Mesodermal cell (in vitro differentiated cells): ENCODE results near the gene KIF5B.
"Not testable (repeated sequence)": the region's sequence is repeated elsewhere in the genome, so short reads cannot be mapped to it uniquely, and the experiment has no call there.

Experiments
- H3K27ac ChIP-seq: 2 replicates; pipeline ENCODE4 v1.7.0; 2013; ENCODE audit warnings: mild to moderate bottlenecking, low read depth, low read length, moderate library complexity; ENCODE audit not compliant: severe bottlenecking
- H3K36me3 ChIP-seq: 2 replicates; pipeline ENCODE4 v1.7.1; 2013; ENCODE audit warnings: mild to moderate bottlenecking, low read length, moderate library complexity; ENCODE audit not compliant: control insufficient read depth, insufficient read depth
- H3K4me1 ChIP-seq: one replicate; pipeline ENCODE4 v1.7.1; 2013; ENCODE audit warnings: mild to moderate bottlenecking, low read length; ENCODE audit not compliant: insufficient read depth, control insufficient read depth, poor library complexity, severe bottlenecking
- H3K4me3 ChIP-seq: 2 replicates; pipeline ENCODE4 v1.7.0; 2013; ENCODE audit warnings: low read length, control low read depth, mild to moderate bottlenecking; ENCODE audit not compliant: insufficient read depth, poor library complexity, severe bottlenecking; ENCODE audit errors: extremely low read depth
- H3K9me3 ChIP-seq: 2 replicates; pipeline ENCODE4 v1.7.1; 2013; ENCODE audit warnings: mild to moderate bottlenecking, low read length, moderate library complexity; ENCODE audit not compliant: control insufficient read depth
- WGBS, 2 experiments: methylation state at CpG; one replicate each; pipeline ENCODE4 v1.1.5; 2013; ENCODE audit warnings: missing lambda C conversion rate in 2 of 2; ENCODE audit not compliant: insufficient coverage in 2 of 2; 5-methylcytosine and 5-hydroxymethylcytosine counted together

The KIF5B gene

DNA sequence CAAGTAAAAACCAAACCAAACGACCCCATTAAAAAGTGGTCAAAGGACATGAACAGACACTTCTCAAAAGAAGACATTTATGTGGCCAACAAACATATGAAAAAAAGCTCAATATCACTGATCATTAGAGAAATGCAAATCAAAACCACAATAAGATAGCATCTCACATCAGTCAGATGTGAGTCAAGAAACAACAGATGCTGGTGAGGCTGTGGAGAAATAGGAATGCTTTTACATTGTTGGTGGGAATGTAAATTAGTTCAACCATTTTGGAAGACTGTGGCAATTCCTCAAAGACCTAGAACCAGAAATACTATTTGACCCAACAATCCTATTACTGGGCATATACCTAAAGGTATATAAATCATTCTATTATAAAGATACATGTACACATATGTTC is 68.4 kb downstream of the KIF5B start:
- H3K27ac ChIP-seq, H3K4me1 ChIP-seq, H3K4me3 ChIP-seq, H3K36me3 ChIP-seq, H3K9me3 ChIP-seq: not testable (repeated sequence)
- 83% methylated on average over 1 of the region's 1 CpG; no CpG with 5 or more reads in 1 of the 2 experiments for WGBS, 2 experiments

- H3K36me3 ChIP-seq = peaks cover 2% of the 10 kb centered on the region
- H3K27ac ChIP-seq = no peak overlapping the region
- H3K4me1 ChIP-seq = no peaks in the 10 kb centered on the region
- WGBS, 2 experiments = no CpG with 5 or more reads among the region's 2 CpGs
- no peak overlapping the region for H3K4me3 ChIP-seq
- no peaks in the 10 kb centered on the region for H3K9me3 ChIP-seq
Observed at GRCh38 chr10:31982111-31982510, 74.1 kb downstream of the KIF5B start.

DNA sequence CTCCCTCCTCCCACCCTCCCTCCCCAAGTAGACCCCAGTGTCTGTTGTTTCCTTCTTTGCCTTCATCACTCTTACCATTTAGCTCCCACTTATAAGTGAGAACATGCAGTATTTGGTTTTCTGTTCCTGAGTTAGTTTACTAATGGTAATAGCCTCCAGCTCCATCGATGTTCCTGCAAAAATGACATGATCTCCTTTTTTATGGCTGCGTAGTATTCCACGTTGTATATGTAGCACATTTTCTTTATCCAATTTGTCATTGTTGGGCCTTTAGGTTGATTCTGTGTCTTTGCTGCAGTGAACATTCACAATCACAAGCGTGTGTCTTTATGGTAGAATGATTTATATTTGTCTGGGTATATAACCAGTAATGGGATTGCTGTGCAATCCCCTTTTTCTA is 75.8 kb downstream of the KIF5B start:
- Histone ChIP-seq H3K27ac (no peak overlapping the region), H3K36me3 (no peaks in the 10 kb centered on the region), H3K4me1 (no peaks in the 10 kb centered on the region), H3K9me3 (no peaks in the 10 kb centered on the region), H3K4me3 (no peak overlapping the region)
- 92 to 95% methylated on average over 2 to 3 of the region's 4 CpGs for WGBS, 2 experiments

DNA sequence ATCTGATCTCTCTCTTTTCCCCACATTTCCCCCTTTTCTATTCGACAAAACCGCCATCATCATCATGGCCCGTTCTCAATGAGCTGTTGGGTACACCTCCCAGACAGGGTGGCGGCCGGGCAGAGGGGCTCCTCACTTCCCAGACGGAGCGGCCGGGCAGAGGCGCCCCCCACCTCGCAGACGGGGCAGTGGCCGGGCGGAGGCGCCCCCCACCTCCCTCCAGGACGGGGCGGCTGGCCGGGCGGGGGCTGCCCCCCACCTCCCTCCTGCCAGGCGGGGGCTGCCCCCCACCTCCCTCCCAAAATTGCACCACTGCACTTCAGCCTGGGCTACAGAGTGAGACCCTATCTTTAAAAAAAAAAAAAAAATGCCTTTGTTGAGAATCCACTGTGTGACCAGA is 77.2 kb downstream of the KIF5B start:
- not testable (repeated sequence) for H3K4me1 ChIP-seq, H3K36me3 ChIP-seq, H3K27ac ChIP-seq, H3K9me3 ChIP-seq, H3K4me3 ChIP-seq
- WGBS, 2 experiments = no CpG with 5 or more reads among the region's 19 CpGs

DNA sequence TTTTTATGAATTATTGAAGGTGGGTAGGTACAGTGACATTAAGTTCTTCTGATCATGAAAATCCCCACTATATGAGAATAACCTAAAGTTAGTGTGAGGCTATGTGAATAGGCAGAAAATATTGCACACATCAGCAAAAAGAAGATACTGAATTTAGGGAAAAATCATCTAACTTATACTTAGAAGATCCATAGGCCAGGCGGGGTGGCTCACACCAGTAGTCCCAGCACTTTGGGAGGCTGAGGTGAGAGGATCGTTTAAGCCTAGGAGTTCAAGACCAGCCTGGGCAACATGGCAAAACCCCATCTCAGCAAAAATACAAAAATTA is 78.1 kb downstream of the KIF5B start:
- whole genome bisulfite sequencing, 2 experiments = 33 to 80% methylated on average over 1 to 2 of the region's 2 CpGs
- Histone ChIP-seq H3K27ac (no peak overlapping the region), H3K4me3 (no peak overlapping the region), H3K4me1 (no peaks in the 10 kb centered on the region), H3K9me3 (no peaks in the 10 kb centered on the region), H3K36me3 (no peaks in the 10 kb centered on the region)

- peak overlapping the region; percentile 33 for H3K27ac ChIP-seq
- H3K36me3 ChIP-seq = no peaks in the 10 kb centered on the region
- 64 to 86% methylated on average over 2 to 3 of the region's 5 CpGs for WGBS, 2 experiments
- no peaks in the 10 kb centered on the region for H3K9me3 ChIP-seq
- H3K4me3 ChIP-seq = no peak overlapping the region
- H3K4me1 ChIP-seq = no peaks in the 10 kb centered on the region
Observed at GRCh38 chr10:31977440-31978155, 78.6 kb downstream of the KIF5B start.

DNA sequence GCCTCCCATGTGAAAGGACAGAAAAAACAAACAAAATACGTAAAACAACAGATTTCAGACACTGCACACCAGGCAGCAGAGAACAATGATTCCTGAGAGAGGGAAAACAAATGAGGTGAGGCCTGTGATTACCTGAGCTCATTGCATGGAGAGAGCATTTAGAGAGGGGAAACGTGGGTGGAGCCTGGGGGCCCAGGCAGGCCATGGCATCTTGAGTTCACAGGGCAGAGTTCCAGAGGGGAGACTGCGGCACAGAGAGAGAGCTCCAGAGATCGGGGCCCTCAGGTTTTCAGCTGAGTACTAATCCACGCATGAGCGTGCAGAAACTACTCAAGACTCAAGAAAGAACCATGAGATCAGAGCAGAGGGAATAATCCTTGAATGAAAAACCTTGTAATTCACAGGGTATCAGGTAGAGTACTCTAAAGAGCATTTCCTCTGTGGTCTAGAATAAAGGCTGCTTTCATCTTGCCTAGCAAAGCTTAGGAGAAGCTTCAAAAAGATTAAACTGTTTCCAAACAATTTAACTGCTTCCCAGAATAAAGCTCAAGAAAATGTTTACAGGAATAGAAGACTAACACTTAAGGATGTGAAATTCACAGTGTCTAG is 81.0 kb downstream of the KIF5B start:
- no peaks in the 10 kb centered on the region for H3K9me3 ChIP-seq
- H3K27ac ChIP-seq = no peak overlapping the region
- H3K36me3 ChIP-seq = no peaks in the 10 kb centered on the region
- H3K4me3 ChIP-seq = no peak overlapping the region
- no peaks in the 10 kb centered on the region for H3K4me1 ChIP-seq
- 86 to 96% methylated on average over 6 of the region's 6 CpGs for WGBS, 2 experiments

GRCh38 chr10:31974434-31975124 is 81.6 kb downstream of the KIF5B start:
- no peaks in the 10 kb centered on the region for H3K9me3 ChIP-seq
- no peaks in the 10 kb centered on the region for H3K4me1 ChIP-seq
- no peak overlapping the region for H3K27ac ChIP-seq
- H3K4me3 ChIP-seq = no peak overlapping the region
- H3K36me3 ChIP-seq = no peaks in the 10 kb centered on the region
- 73 to 88% methylated on average over 2 of the region's 4 CpGs for WGBS, 2 experiments

DNA sequence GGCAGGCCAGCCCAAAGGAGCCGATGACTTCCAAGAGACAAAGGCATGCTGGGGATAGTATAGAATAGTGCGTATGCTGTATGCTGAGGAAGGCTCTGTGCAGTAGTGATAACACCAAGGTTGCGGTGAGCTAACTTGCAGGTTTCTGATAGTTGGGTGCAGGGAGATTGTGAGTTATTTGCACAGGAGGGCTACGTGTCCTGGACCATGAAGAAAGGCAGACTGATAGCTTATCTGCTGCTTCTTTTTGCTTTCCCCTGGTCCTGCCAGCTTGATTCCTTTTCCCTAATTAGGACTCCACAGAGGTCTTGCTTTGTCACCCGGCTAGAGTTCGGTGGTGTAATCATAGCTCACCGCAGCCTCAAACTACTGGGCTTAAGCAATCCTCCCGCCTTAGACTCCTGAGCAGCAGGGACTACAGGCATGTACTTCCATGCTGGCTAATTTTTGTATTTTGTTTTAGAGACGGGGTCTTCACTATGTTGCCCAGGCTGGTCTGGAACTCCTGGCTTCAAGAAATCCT is 83.6 kb downstream of the KIF5B start:
- Histone ChIP-seq H3K36me3 (no peaks in the 10 kb centered on the region), H3K4me3 (no peak overlapping the region), H3K9me3 (no peaks in the 10 kb centered on the region), H3K4me1 (no peaks in the 10 kb centered on the region), H3K27ac (no peak overlapping the region)
- 93 to 98% methylated on average over 7 to 9 of the region's 9 CpGs for WGBS, 2 experiments

- H3K4me1 ChIP-seq, H3K4me3 ChIP-seq, H3K9me3 ChIP-seq, H3K36me3 ChIP-seq, H3K27ac ChIP-seq: not testable (repeated sequence)
- WGBS, 2 experiments = no CpG with 5 or more reads among the region's 32 CpGs
Observed at GRCh38 chr10:31969847-31970246, 86.4 kb downstream of the KIF5B start.

DNA sequence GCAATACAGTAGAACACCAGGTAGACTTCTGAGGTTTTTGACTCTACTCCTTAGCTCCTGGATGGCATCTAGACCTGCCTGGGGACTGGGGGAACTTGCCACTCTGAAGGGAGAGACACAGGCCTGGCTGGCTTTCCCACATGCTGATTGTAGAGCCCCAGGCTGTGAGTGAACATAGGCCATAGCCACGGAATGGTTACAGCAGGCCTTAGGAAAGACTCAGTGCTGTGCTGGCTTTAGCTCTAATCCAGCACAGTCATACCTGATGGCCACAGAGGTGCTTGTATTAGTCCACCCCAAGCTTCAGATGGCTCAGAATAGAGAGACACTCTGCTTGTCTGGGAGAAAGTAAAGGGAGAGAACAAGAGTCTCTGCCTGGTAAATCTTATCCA is 92.6 kb downstream of the KIF5B start:
- H3K36me3 ChIP-seq = no peaks in the 10 kb centered on the region
- H3K4me1 ChIP-seq = peaks cover 2% of the 10 kb centered on the region
- no peak overlapping the region for H3K4me3 ChIP-seq
- 71 to 83% methylated on average over 1 of the region's 1 CpG for WGBS, 2 experiments
- H3K9me3 ChIP-seq = no peaks in the 10 kb centered on the region
- no peak overlapping the region for H3K27ac ChIP-seq
